K562 treated with DMSO at 1 percent for 48 hours (cell line): ENCODE results near the gene PKN3. TPM values are rescaled to one million over a fixed set of nuclear protein-coding genes. Genes with fewer than 3 reads are reported as not detected.

Source experiments
- total RNA-seq: library from RNA; unstranded; fragments of 300-600 nt; gene quantifications from 2 replicates; pipeline ENCODE4 v1.2.3, GENCODE V29; 2022; ENCODE audit warnings: low replicate concordance; ENCODE audit errors: extremely low read depth

Gene PKN3
- total RNA-seq = not detected in 2 replicates

GRCh38 chr9:128702445-128702948 is at the start of gene PKN3:
TSS of gene PKN3 (plus strand) at chr9:128702503. CDS start at chr9:128702916, 413 bp downstream.

DNA sequence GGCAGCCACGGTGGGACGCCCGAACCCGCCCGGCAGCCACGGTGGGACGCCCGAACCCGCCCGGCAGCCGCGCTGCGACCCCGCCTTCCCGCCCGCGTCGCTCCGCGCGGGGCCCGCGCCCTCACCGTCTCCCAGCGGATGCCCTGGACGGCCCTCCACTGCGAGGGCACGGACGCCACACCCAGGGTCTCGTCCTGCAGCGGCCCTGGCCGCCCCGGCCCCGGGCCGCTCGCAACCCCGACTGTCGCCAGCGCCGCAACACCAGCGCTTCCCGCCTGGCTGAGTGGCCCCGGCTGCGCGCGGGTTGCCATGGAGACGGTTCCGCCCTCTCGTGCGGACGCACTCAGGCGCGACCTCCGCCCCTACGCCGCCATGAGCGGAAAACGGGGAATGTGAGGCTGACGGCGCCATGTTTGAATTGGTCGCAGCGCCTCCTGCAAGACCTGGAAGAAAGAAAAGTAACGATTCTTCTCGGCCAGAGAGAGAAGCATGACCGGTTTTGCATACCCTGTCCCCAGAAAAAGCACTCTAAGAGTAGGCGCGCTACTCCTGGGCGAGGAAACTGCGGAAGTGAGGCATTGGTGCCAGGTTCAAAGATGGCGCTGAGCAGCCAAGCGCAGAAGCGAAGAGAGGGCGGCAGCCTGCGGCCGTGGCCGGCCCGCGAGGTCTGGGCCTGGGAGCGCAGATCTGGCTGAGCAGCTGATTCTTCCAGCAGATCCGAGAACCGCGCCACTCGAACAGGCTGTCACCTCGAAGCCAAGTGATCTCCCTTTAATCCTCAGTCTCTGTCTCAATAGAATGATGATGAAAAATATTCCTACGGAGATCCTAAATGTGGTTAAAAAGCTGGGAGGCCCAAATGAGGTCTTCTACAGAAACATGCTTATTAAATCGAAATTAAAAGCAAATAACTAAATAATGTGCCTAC is 45.6 kb upstream of the PKN3 start, which contains the start of gene DYNC2I2:
DYNC2I2 (minus strand) TSS at position 432 of the 928 bp plus-strand sequence; CDS start at position 311, 121 bp downstream.

GRCh38 chr9:128688501-128689292 is 13.6 kb upstream of the PKN3 start, which contains the start of gene SET:
TSS of gene SET (plus strand) at chr9:128689222. CDS start at chr9:128689583, 361 bp downstream.

GRCh38 chr9:128723866-128724743 is 21.8 kb downstream of the PKN3 start, which contains the start of gene ZDHHC12:
TSS of gene ZDHHC12 (minus strand) at chr9:128724127. CDS start at chr9:128724093, 34 bp downstream.

Other genes with a start within 250 kb of the PKN3 start
- not detected in 2 replicates for gene ODF2, start 246.5 kb upstream of the PKN3 start, total RNA-seq
- not detected in 2 replicates for gene GLE1, start 197.8 kb upstream of the PKN3 start, total RNA-seq
- gene SPTAN1, start 149.9 kb upstream of the PKN3 start, total RNA-seq = not detected in 2 replicates
- not detected in 2 replicates for gene DYNC2I2, start 45.7 kb upstream of the PKN3 start, total RNA-seq
- gene SET, start 13.3 kb upstream of the PKN3 start, total RNA-seq = 792 TPM in 1 of 2 replicates, not detected in the other
- gene ZDHHC12, start 21.6 kb downstream of the PKN3 start, total RNA-seq = not detected in 2 replicates
- not detected in 2 replicates for gene ZER1, start 69.4 kb downstream of the PKN3 start, total RNA-seq
- not detected in 2 replicates for gene TBC1D13, start 84.8 kb downstream of the PKN3 start, total RNA-seq
- gene ENDOG, start 116.0 kb downstream of the PKN3 start, total RNA-seq = not detected in 2 replicates
- gene SPOUT1, start 127.3 kb downstream of the PKN3 start, total RNA-seq = 1,149 TPM in 1 of 2 replicates, not detected in the other
- gene KYAT1, start 179.4 kb downstream of the PKN3 start, total RNA-seq = not detected in 2 replicates
- not detected in 2 replicates for gene LRRC8A, start 179.6 kb downstream of the PKN3 start, total RNA-seq
- gene PHYHD1, start 218.5 kb downstream of the PKN3 start, total RNA-seq = not detected in 2 replicates
- gene DOLK, start 245.1 kb downstream of the PKN3 start, total RNA-seq = not detected in 2 replicates
- gene NUP188, start 245.2 kb downstream of the PKN3 start, total RNA-seq = 457 TPM in 1 of 2 replicates, not detected in the other